Measurements from ENCODE around the gene NLRC3.

DNA sequence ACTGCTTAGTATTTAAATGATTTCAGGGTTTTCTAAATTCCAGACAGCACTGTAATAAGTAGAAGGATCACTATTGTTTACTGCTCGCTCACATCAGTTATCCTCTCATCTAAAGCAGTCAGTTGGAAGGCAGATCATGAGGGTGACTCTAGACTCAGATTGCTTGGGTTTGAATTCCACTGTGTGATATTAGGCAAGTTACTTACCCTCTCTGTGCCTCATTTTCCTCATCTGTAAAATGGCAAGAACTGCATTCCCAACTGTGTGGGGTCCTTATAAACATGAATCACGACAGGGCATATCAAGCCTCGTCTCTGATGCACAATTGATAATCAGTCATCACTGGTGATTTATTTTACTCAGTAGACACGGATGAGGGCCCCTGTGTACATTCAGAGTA is 61.3 kb downstream of the NLRC3 start:
- TF ChIP-seq ZNF8 (CRISPR knock-in tag; IDR thresholded peaks at IDR 0.05) (no peak), BACH2 (CRISPR knock-in tag; IDR thresholded peaks at IDR 0.05; ENCODE audit: borderline replicate concordance) (no peak), ZC3H10 (CRISPR knock-in tag; IDR thresholded peaks at IDR 0.05) (no peak), ARNTL (CRISPR knock-in tag; IDR thresholded peaks at IDR 0.05; ENCODE audit: borderline replicate concordance, low read depth) (no peak), ISL1 (CRISPR knock-in tag; IDR thresholded peaks at IDR 0.05) (no peak), TOX (CRISPR knock-in tag; IDR thresholded peaks at IDR 0.05; ENCODE audit: borderline replicate concordance) (no peak), ZNF70 (CRISPR knock-in tag; IDR thresholded peaks at IDR 0.05) (no peak), ZFP30 (CRISPR knock-in tag; IDR thresholded peaks at IDR 0.05) (no peak)
